ENCODE results near the gene WDR20.

The WDR20 gene

DNA sequence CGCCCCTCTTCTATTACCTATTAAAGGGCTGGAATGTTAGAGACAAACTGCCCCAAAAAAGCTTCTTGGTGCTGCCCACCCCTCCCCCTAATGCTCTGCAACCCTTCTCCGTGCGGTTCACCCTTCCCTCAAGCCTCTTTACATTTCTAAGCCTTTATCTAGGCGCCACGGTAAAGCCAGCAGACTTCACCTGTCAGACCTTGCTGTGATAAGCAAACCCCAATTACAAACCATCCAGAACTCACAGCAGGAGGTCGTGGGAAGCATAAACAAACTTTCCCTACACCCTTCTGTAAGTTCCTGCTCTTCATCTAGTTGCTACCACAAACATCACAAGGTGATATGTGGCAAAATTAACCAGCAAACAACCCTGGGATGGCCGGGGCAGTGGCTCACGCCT is 108.4 kb downstream of the WDR20 start:
- no peak for DNase-seq

DNA sequence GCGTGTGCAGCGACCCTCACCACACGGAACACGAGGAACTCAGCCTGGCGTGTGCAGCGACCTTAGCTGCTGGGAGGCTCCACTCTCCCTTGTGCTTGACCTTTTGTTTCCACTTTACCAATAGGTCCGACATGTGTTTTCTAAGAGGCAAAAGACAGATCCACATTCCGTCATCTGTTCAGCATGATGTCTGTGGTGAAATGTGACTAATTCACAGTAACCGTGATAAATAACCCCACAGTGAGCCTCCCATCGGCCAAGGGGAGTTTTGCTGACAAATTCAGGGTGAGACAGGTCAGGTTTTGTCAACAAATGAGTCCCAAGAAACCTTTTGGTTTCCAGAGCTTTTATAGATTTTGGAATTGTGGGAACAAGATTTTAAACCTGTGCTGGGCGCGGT is 109.3 kb downstream of the WDR20 start:
- DNase-seq: no peak

DNA sequence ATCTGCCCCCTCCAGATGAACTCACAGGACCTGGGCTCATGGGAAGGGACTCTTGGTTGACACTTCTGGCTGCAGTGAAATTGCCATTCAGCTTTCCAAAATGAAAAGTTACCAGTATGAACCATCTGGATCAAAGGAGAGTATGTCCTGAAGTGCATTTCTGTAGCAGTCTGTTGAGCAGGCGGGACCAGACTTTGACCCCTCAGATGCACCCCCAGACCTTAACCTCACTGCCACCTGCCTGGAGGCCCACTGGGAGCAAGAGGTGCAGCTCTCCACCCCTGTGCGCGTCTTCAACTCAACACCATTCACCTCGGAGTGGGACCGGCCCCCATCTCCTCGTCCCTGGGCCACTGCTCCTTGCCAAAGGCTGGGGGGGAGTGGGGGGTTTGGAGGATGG is 110.3 kb downstream of the WDR20 start:
- no peak for DNase-seq

DNA sequence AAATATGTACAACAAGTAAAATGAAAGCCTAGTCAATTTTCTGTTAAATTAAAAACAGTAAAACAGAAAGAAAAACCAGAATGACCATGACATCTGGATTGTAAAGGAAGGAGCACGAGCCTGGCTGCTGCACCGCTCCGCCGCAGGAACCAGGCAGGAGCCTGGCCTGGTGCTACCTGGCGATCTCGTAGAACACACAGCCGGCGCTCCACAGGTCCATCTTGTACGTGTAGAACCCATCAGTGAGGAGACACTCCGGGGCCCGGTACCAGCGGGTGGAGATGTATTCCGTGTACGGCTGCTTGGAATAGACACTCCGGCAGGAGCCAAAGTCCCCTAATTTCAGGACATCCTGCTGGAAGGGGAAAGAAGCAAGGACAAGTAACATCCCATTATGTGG is 110.9 kb downstream of the WDR20 start:
- no peak for DNase-seq

DNA sequence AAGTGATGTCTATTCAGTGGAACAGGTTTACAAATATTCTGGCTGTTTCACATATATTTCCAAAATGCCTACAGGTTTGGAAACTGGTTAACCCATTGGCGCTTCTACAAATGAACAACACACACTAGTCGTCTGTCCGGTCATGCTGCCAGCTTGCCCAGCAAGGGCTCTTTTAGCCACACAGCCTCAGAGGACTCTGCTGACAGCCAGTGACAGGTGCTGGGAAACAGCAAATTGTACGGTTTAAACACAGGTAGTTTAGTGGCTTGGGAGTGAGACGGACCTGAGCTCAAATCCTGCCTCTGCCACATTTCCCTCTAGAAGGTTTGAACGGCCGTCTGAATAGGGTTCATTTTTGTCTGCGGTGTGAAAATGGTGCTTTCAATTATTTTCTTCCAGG is 111.5 kb downstream of the WDR20 start:
- DNase-seq: no peak

DNA sequence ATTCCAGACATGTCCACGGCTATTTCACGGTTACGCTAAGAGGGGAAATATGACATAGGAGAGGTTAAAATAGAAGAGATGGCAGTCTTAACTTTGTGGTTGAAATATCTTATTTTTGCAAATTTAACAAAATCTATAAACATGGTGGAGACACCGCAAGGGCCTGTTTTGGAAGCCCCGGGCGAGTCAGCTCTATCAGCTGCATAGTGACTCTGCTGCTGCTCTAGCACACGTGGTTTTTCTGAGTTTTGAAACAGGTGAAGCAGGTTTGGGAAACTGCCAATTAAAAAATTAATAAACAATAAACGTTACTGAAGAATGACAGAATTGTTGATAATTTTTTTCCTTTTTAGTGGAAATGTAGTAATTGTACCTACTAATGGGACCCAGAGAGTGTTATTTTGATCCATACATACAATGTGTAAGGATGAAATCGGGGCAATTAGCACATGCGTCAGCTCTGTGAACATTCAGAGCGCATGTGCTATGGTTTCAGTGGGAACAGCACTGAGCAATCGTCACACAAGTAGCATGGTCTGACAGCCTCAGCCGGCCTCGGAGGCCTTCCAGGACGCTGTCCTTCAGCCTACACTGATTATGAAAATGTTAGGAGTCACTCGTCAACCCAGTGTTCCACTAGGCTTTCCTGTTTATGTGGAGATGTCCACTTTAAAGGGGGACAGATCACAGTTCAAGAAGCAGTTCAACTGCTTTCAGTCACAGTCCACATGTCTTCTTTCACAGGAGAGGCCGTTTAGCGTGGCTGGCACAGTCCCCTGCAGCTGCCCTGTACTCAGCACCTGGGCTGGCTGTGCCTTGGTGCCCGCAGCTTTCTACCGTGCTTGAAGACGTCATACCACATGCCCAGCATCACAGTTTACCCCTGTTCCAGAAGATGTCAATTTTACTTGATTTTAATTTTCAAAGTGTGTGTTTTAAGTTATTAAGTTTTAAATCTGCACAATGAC is 113.4 kb downstream of the WDR20 start:
- DNase-seq: no peak

DNA sequence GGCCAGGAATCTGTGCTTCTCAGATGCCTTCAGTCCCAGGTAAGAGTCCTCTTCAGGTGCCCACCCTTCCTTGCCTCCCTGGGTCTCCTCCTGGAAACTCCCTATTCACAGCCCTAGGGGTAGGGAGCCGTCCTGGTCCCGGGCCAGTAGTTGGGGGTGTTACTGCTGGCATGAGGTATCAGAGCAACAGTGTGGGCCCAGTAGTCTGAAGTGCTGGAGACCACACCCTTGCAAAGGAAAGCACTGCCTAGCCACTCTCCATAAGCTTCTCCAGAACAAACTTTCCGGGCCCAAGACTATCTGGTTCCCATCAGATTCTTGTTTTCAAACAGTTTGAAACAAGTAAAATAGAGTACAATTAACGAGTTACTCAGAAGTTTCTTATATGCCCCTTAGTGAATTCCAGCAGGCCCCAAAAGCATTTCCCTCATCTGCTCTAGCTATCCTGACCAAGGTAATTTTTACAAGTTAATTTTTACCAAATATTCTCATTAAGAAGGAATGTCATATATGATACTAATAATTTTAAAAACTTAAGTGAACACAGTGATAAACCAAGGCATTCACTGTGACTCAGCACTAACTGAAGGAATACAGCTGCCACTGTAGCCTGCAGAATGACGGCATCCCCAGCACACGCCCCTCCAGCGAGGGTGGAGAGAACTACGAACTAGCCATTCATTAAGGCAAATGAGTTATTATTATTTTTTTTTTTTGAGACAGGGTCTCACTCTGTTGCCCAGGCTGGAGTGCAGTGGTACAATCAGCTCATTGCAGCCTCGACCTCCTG is 115.9 kb downstream of the WDR20 start:
- DNase-seq: no peak

DNA sequence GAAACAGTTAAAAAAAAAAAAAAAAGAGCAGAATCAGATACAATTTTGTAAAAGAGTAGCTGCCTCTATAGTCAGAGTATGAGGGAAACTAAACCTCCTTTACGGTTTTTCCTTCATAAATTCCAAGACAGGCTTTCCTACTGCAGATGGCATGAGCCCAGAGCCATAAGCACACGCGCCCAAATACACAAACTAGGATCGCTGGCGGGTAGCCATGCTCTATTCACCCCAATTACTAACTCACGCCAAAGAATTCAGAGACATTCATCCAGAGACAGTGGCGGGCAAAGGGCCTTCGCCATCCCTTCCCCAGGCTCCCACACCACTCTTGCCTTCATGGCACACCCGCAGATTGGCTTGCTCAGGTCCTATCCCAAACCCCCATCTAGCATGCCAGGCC is 117.0 kb downstream of the WDR20 start:
- no peak for DNase-seq

DNA sequence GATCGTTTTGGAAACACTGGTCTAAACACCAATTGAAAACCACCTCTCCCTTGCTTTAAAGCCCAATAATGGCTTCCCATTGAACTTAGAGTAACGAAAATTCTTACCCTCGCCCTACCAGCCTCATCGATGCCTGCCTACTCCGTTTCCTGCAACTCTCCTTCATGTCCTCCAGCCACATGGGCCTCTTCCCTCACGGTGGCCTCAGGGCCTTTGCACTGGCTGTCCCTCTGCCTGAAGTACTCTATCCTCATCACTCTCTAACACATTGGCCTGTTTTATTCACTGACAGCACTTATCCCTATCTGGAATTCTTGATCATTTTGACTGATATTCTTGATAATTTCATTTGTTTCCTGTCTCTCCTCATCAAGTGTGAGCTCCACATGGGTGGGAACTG is 118.4 kb downstream of the WDR20 start:
- no peak for DNase-seq

Measured in NCI-H1417 treated with DMSO at 0.1 percent for 48 hours (cell line).